HFFc6 (cell line): ENCODE results near the gene MTCH1. TPM values are rescaled to one million over a fixed set of nuclear protein-coding genes. Genes with fewer than 3 reads are reported as not detected.
A peak's percentile ranks its signal among the peaks of the same experiment; 100 is the strongest.

Experiments used
- DNase-seq: peaks from one replicate; pipeline ENCODE4 v3.0.0-alpha.2; 2018
- H3K27ac Mint-ChIP-seq: 2 replicates; pipeline ENCODE4 v1.8.0; 2020; ENCODE audit warnings: mild to moderate bottlenecking, mixed read lengths
- H3K27me3 Mint-ChIP-seq: 2 replicates; pipeline ENCODE4 v1.8.0; 2021; ENCODE audit warnings: mild to moderate bottlenecking, moderate library complexity, mixed read lengths; ENCODE audit not compliant: insufficient read depth
- H3K36me3 Mint-ChIP-seq: 2 replicates; pipeline ENCODE4 v1.8.0; 2021; ENCODE audit warnings: low read depth, mixed read lengths
- H3K4me1 Mint-ChIP-seq: 2 replicates; pipeline ENCODE4 v1.8.0; 2020; ENCODE audit warnings: low read depth, mixed read lengths
- H3K4me3 Mint-ChIP-seq: 2 replicates; pipeline ENCODE4 v1.8.0; 2020; ENCODE audit warnings: mild to moderate bottlenecking, moderate library complexity, mixed read lengths
- H3K9me3 Mint-ChIP-seq: 2 replicates; pipeline ENCODE4 v1.8.0; 2020; ENCODE audit warnings: mild to moderate bottlenecking, mixed read lengths
- CTCF ChIP-seq: fragments of 200-600 bp; sonication (generic); IDR thresholded peaks from 2 replicates; pipeline ENCODE4 v1.5.0; 2021; ENCODE audit warnings: antibody characterized with exemption, mild to moderate bottlenecking
- total RNA-seq, 6 experiments: library from RNA; stranded (reverse); fragmentation: NEBNext Ultra II Directional; extraction: Animal tissue kit (Norgen Biotek cat#: 25700); gene quantifications; 2 replicates in 1 of 6; 3 replicates in 5 of 6; pipeline ENCODE4 v1.2.3, GENCODE V29; 2021

MTCH1 gene
- total RNA-seq, 6 experiments from 2014 or later: 263 to 301 (median 281) TPM

- DNase-seq: no peak
- no peaks in the 10 kb centered on the region for H3K9me3 Mint-ChIP-seq
- no peaks in the 10 kb centered on the region for H3K36me3 Mint-ChIP-seq
- no peak overlapping the region for H3K27ac Mint-ChIP-seq
- no peak for TF ChIP-seq CTCF
- no peak overlapping the region for H3K4me3 Mint-ChIP-seq
- peaks cover 9% of the 10 kb centered on the region for H3K27me3 Mint-ChIP-seq
- H3K4me1 Mint-ChIP-seq: peaks cover 16% of the 10 kb centered on the region; the same call in 1 of the 2 replicates
These were observed 39.8 kb upstream of the MTCH1 start for GRCh38 chr6:37025621-37026466.

GRCh38 chr6:37024656-37025337 lies 38.8 kb upstream of the MTCH1 start:
- DNase-seq: peak; percentile 19
- TF ChIP-seq CTCF: no peak

GRCh38 chr6:37022135-37022863 lies 36.3 kb upstream of the MTCH1 start:
- DNase-seq: no peak
- Mint-ChIP-seq H3K9me3 (no peaks in the 10 kb centered on the region), H3K27ac (no peak overlapping the region), H3K36me3 (no peaks in the 10 kb centered on the region), H3K4me1 (peaks cover 33% of the 10 kb centered on the region), H3K27me3 (peaks cover 11% of the 10 kb centered on the region), H3K4me3 (no peak overlapping the region)
- no peak for TF ChIP-seq CTCF

More at GRCh38 chr6:37024656-37025337, 38.8 kb upstream of the MTCH1 start:
- H3K27ac Mint-ChIP-seq: no peak overlapping the region
- H3K4me1 Mint-ChIP-seq: peaks cover 16% of the 10 kb centered on the region; the same call in 1 of the 2 replicates
- H3K27me3 Mint-ChIP-seq: peaks cover 11% of the 10 kb centered on the region
- H3K36me3 Mint-ChIP-seq: no peaks in the 10 kb centered on the region
- no peak overlapping the region for H3K4me3 Mint-ChIP-seq
- no peaks in the 10 kb centered on the region for H3K9me3 Mint-ChIP-seq

- Mint-ChIP-seq H3K27ac (no peak overlapping the region), H3K36me3 (no peaks in the 10 kb centered on the region), H3K9me3 (no peaks in the 10 kb centered on the region), H3K4me1 (peaks cover 33% of the 10 kb centered on the region), H3K4me3 (no peak overlapping the region), H3K27me3 (peaks cover 9% of the 10 kb centered on the region)
- peak; percentile 70 for TF ChIP-seq CTCF
- peak; percentile 30 for DNase-seq
These were observed 35.5 kb upstream of the MTCH1 start for GRCh38 chr6:37021356-37022129.

- Mint-ChIP-seq H3K4me1 (peaks cover 33% of the 10 kb centered on the region), H3K9me3 (no peaks in the 10 kb centered on the region), H3K27ac (no peak overlapping the region), H3K36me3 (no peaks in the 10 kb centered on the region), H3K27me3 (peaks cover 9% of the 10 kb centered on the region), H3K4me3 (no peak overlapping the region)
- no peak for TF ChIP-seq CTCF
- DNase-seq: no peak
These were observed 34.8 kb upstream of the MTCH1 start for GRCh38 chr6:37020812-37021211.
